H1 (cell line): ENCODE results near the gene SRRM4. TPM values are rescaled to one million over a fixed set of nuclear protein-coding genes. Genes with fewer than 3 reads are reported as not detected.

Experiments used
- CTCF ChIA-PET: fragments of 300-600 bp; sonication (Branson Sonifier 250); formaldehyde crosslinking; loops from one replicate; lab custom pipeline; 2021; ENCODE audit not compliant: partially characterized antibody; lab: Charles Lee
- POLR2A ChIA-PET: fragments of 300-600 bp; sonication (Branson Sonifier 250); formaldehyde crosslinking; loops from one replicate; lab custom pipeline; 2021; ENCODE audit warnings: inconsistent platforms; ENCODE audit not compliant: partially characterized antibody; lab: Charles Lee
- DNase-seq, 2 experiments: peaks; one replicate each; pipeline versions ENCODE4 v3.0.0 to v3.0.0-alpha.2; 2010 to 2022; ENCODE audit warnings: low spot score in 2 of 2, low read depth in 1 of 2, mixed read lengths in 1 of 2
- FAIRE-seq: peaks from 2 replicates; lab custom pipeline; 2011; peaks lifted over from hg19 to GRCh38; lab: Jason Lieb, UNC
- H2AFZ ChIP-seq: 2 replicates; pipeline ENCODE4 v1.8.1; 2012; ENCODE audit warnings: low read length, inconsistent platforms
- H2AK5ac ChIP-seq: 2 replicates; pipeline ENCODE4 v1.6.1; 2013; ENCODE audit warnings: low read depth, low read length
- H2BK120ac ChIP-seq: replicated peaks from 2 replicates; pipeline ENCODE3; 2013; ENCODE audit warnings: low read depth, low read length, inconsistent platforms
- H2BK12ac ChIP-seq: 2 replicates; pipeline ENCODE4 v1.6.1; 2013; ENCODE audit warnings: low read depth, low read length
- H2BK15ac ChIP-seq: 2 replicates; pipeline ENCODE4 v1.6.1; 2013; ENCODE audit warnings: low read length
- H2BK20ac ChIP-seq: 2 replicates; pipeline ENCODE4 v1.6.1; 2013; ENCODE audit warnings: low read length
- H2BK5ac ChIP-seq: 2 replicates; pipeline ENCODE4 v1.6.1; 2013; ENCODE audit warnings: low read depth, low read length
- H3K14ac ChIP-seq: 2 replicates; pipeline ENCODE4 v1.6.1; 2013; ENCODE audit warnings: inconsistent platforms; ENCODE audit not compliant: insufficient read length
- H3K18ac ChIP-seq: 2 replicates; pipeline ENCODE4 v1.6.1; 2013; ENCODE audit warnings: low read length; ENCODE audit errors: extremely low read depth
- H3K23ac ChIP-seq: 2 replicates; pipeline ENCODE4 v1.6.1; 2013; ENCODE audit warnings: inconsistent platforms; ENCODE audit not compliant: insufficient read length
- H3K23me2 ChIP-seq: 2 replicates; pipeline ENCODE4 v1.6.1; 2013; ENCODE audit warnings: low read depth, low read length
- H3K27ac ChIP-seq: 2 replicates; pipeline ENCODE4 v1.6.1; 2011; ENCODE audit warnings: low read depth, low read length, inconsistent platforms
- H3K27me3 ChIP-seq, 4 experiments: replicated peaks in 1 of 4; 1 replicate in 1 of 4; 2 replicates in 3 of 4; pipeline versions ENCODE4 v1.6.1 to v1.8.1; 2011 to 2013; ENCODE audit warnings: low read length in 3 of 4, mild to moderate bottlenecking in 3 of 4, inconsistent platforms in 2 of 4, mixed read lengths in 2 of 4, moderate library complexity in 1 of 4; ENCODE audit not compliant: control insufficient read depth in 3 of 4, insufficient read depth in 3 of 4; ENCODE audit errors: extremely low read depth in 1 of 4
- H3K36me3 ChIP-seq, 4 experiments: 2 replicates each; pipeline versions ENCODE4 v1.6.1 to v1.8.1; 2011 to 2013; ENCODE audit warnings: mild to moderate bottlenecking in 4 of 4, low read length in 3 of 4, moderate library complexity in 2 of 4, control low read depth in 1 of 4, inconsistent platforms in 1 of 4; ENCODE audit not compliant: insufficient read depth in 4 of 4, control insufficient read depth in 2 of 4
- H3K4ac ChIP-seq: replicated peaks from 2 replicates; pipeline ENCODE3; 2013; ENCODE audit warnings: low read length, low read depth, mixed read lengths, inconsistent platforms; ENCODE audit not compliant: insufficient read length
- H3K4me1 ChIP-seq, 4 experiments: replicated peaks in 1 of 4; 1 replicate in 1 of 4; 2 replicates in 3 of 4; pipeline versions ENCODE4 v1.6.1 to v1.8.1; 2011 to 2013; ENCODE audit warnings: low read length in 3 of 4, inconsistent platforms in 2 of 4, mixed read lengths in 1 of 4; ENCODE audit not compliant: insufficient read depth in 4 of 4, control insufficient read depth in 3 of 4
- H3K4me2 ChIP-seq, 2 experiments: 2 replicates each; pipeline versions ENCODE4 v1.6.1 to v1.8.1; 2011 to 2013; ENCODE audit warnings: low read depth in 2 of 2, low read length in 2 of 2, control low read depth in 1 of 2, inconsistent platforms in 1 of 2, mild to moderate bottlenecking in 1 of 2; ENCODE audit not compliant: insufficient read depth in 1 of 2
- H3K4me3 ChIP-seq, 4 experiments: fragments of 200-600, 300-600 bp in 1 of 4; sonication (generic), shearing (Covaris generic), sonication (Bioruptor Twin) in 1 of 4; 2 replicates each; pipeline versions ENCODE4 v1.5.1 to v1.8.1; 2011 to 2016; ENCODE audit warnings: low read length in 4 of 4, low read depth in 3 of 4, control low read depth in 2 of 4, inconsistent platforms in 2 of 4, mild to moderate bottlenecking in 2 of 4, mixed read lengths in 1 of 4, moderate library complexity in 1 of 4; ENCODE audit not compliant: insufficient read depth in 2 of 4; ENCODE audit errors: extremely low read depth in 1 of 4
- H3K56ac ChIP-seq: replicated peaks from 2 replicates; pipeline ENCODE3; 2013; ENCODE audit warnings: low read depth, mild to moderate bottlenecking, mixed read lengths, low read length, inconsistent platforms; ENCODE audit not compliant: insufficient read length
- H3K79me1 ChIP-seq: 2 replicates; pipeline ENCODE4 v1.6.1; 2013; ENCODE audit warnings: low read depth, low read length, control low read depth
- H3K79me2 ChIP-seq, 2 experiments: 2 replicates each; pipeline versions ENCODE4 v1.6.1 to v1.8.1; 2012 to 2013; ENCODE audit warnings: low read length in 2 of 2, mild to moderate bottlenecking in 2 of 2, inconsistent platforms in 1 of 2; ENCODE audit not compliant: insufficient read depth in 2 of 2, control insufficient read depth in 1 of 2
- H3K9ac ChIP-seq, 4 experiments: replicated peaks in 1 of 4; 1 replicate in 1 of 4; 2 replicates in 3 of 4; pipeline versions ENCODE4 v1.6.1 to v1.8.1; 2011 to 2013; ENCODE audit warnings: low read depth in 3 of 4, low read length in 3 of 4, control low read depth in 2 of 4, mild to moderate bottlenecking in 2 of 4, moderate library complexity in 2 of 4, inconsistent platforms in 1 of 4; ENCODE audit errors: extremely low read depth in 1 of 4
- H3K9me3 ChIP-seq, 2 experiments: 2 replicates each; pipeline versions ENCODE4 v1.6.1 to v1.8.1; 2012 to 2013; ENCODE audit warnings: mild to moderate bottlenecking in 2 of 2, moderate library complexity in 2 of 2, control low read depth in 1 of 2, inconsistent platforms in 1 of 2, low read depth in 1 of 2, low read length in 1 of 2, mixed read lengths in 1 of 2; ENCODE audit not compliant: insufficient read depth in 2 of 2
- H4K20me1 ChIP-seq, 2 experiments: replicated peaks in 1 of 2; 2 replicates each; pipeline versions ENCODE3 to v1.8.1; 2011 to 2013; ENCODE audit warnings: inconsistent platforms in 2 of 2, low read length in 2 of 2, mild to moderate bottlenecking in 1 of 2; ENCODE audit not compliant: insufficient read depth in 2 of 2, control insufficient read depth in 1 of 2
- H4K5ac ChIP-seq: 2 replicates; pipeline ENCODE4 v1.6.1; 2013; ENCODE audit warnings: low read length, low read depth, mixed read lengths, inconsistent platforms; ENCODE audit not compliant: insufficient read length
- H4K8ac ChIP-seq: 2 replicates; pipeline ENCODE4 v1.8.0; 2013; ENCODE audit warnings: mild to moderate bottlenecking, moderate library complexity, low read length, inconsistent platforms; ENCODE audit not compliant: insufficient read depth; ENCODE audit errors: extremely low read depth
- H4K91ac ChIP-seq: replicated peaks from 2 replicates; pipeline ENCODE3; 2013; ENCODE audit warnings: low read length, mixed read lengths, inconsistent platforms; ENCODE audit not compliant: insufficient read length
- BCL11A ChIP-seq, 2 experiments: IDR thresholded peaks; one replicate each; pipeline ENCODE4 v1.6.1; 2011; ENCODE audit warnings: low read depth in 2 of 2, low read length in 2 of 2, mild to moderate bottlenecking in 2 of 2
- E2F6 ChIP-seq: IDR thresholded peaks from 2 replicates; pipeline ENCODE4 v1.6.1; 2012; ENCODE audit warnings: inconsistent platforms
- FOSL1 ChIP-seq: IDR thresholded peaks from 2 replicates; pipeline ENCODE4 v1.6.1; 2011; ENCODE audit warnings: mild to moderate bottlenecking, low read depth, low read length, moderate library complexity; ENCODE audit not compliant: insufficient read depth
- KDM1A ChIP-seq: fragments of 200-600, 300-600 bp; sonication (generic); IDR thresholded peaks from 2 replicates; pipeline ENCODE4 v1.7.1; 2016; ENCODE audit warnings: mild to moderate bottlenecking, low read length, borderline replicate concordance
- NRF1 ChIP-seq: IDR thresholded peaks from 2 replicates; pipeline ENCODE4 v1.6.1; 2011; ENCODE audit warnings: mild to moderate bottlenecking, low read depth, low read length, improper control_type of control experiment
- RBBP5 ChIP-seq: IDR thresholded peaks from 2 replicates; pipeline ENCODE4 v1.7.1; 2012; ENCODE audit warnings: low read depth, mild to moderate bottlenecking, inconsistent platforms, low read length, moderate library complexity, borderline replicate concordance
- SAP30 ChIP-seq: fragments of 300-600 bp; sonication (generic); IDR thresholded peaks from 2 replicates; pipeline ENCODE4 v1.7.1; 2012; ENCODE audit warnings: low read length, moderate library complexity, mild to moderate bottlenecking, inconsistent platforms; ENCODE audit not compliant: insufficient read depth, insufficient replicate concordance
- SIRT6 ChIP-seq: IDR thresholded peaks from one replicate; pipeline ENCODE4 v1.7.1; 2012; ENCODE audit warnings: low read length, inconsistent platforms
- TBP ChIP-seq: IDR thresholded peaks from 2 replicates; pipeline ENCODE4 v1.6.1; 2011; ENCODE audit warnings: low read depth, low read length, improper control_type of control experiment
- YY1 ChIP-seq: IDR thresholded peaks from 2 replicates; pipeline ENCODE4 v1.6.1; 2011; ENCODE audit warnings: low read depth, mild to moderate bottlenecking, low read length
- WGBS, 2 experiments: shearing (Covaris generic) in 1 of 2; methylation state at CpG; one replicate each; pipeline versions ENCODE4 v1.1.6 to v1.1.7; 2013 to 2015; ENCODE audit warnings: low lambda C conversion rate in 2 of 2, mixed read lengths in 2 of 2, inconsistent platforms in 1 of 2, low coverage in 1 of 2, missing lambda C conversion rate in 1 of 2; ENCODE audit not compliant: insufficient replicate concordance in 2 of 2, insufficient coverage in 1 of 2, insufficient read length in 1 of 2; ENCODE audit errors: extremely low coverage in 1 of 2, missing lambda C conversion rate in 1 of 2; 5-methylcytosine and 5-hydroxymethylcytosine counted together
- polyA plus RNA-seq, 7 experiments: library from polyadenylated mRNA; depleted of rRNA in 3 of 7; stranded (reverse) in 5 of 7; unstranded in 2 of 7; fragments of >200 nt in 5 of 7; fragments of 200-250 nt in 2 of 7; gene quantifications; 1 replicate in 5 of 7; 2 replicates in 1 of 7; 4 replicates in 1 of 7; pipeline versions ENCODE4 v1.2.1 to v1.2.3, GENCODE V29; 2011 to 2013; ENCODE audit warnings: missing spikeins in 2 of 7, mixed read lengths in 2 of 7
- total RNA-seq: library from RNA; stranded (reverse); fragmentation: NEBNext Ultra II Directional; extraction: Animal tissue kit (Norgen Biotek cat#: 25700); gene quantifications from 2 replicates; pipeline ENCODE4 v1.2.1, GENCODE V29; 2021

Gene SRRM4
- total and polyA plus RNA-seq, 2 of the 8 experiments (the other 6 are each of a cell fraction or from before 2014, with no cell fraction given): 0.53 to 1.1 TPM

- Histone ChIP-seq H3K4me3 (no peak overlapping the region), H2AFZ (no peak overlapping the region), H3K27ac (no peak overlapping the region), H3K4me2 (no peak overlapping the region), H3K79me2 (no peaks in the 10 kb centered on the region), H2BK12ac (no peak overlapping the region), H3K9me3 (no peaks in the 10 kb centered on the region), H3K4me1 (peaks cover 0 to 4% (median 0%) of the 10 kb centered on the region in 4 experiments; a peak in 4 of 7 replicates), H3K79me1 (no peaks in the 10 kb centered on the region), H3K14ac (no peak overlapping the region), H2AK5ac (no peak overlapping the region), H3K36me3 (peaks cover 0 to 4% (median 1%) of the 10 kb centered on the region in 4 experiments; a peak in 1 of 8 replicates), H4K20me1 (no peaks in the 10 kb centered on the region), H2BK5ac (no peak overlapping the region), H4K5ac (no peak overlapping the region), H3K56ac (no peak overlapping the region), H2BK120ac (no peak overlapping the region), H3K23ac (no peak overlapping the region), H3K23me2 (no peaks in the 10 kb centered on the region; the same call in 1 of the 2 replicates), H3K18ac (no peak overlapping the region), H3K9ac (no peak overlapping the region), H2BK20ac (no peak overlapping the region), H3K4ac (no peak overlapping the region), H4K91ac (no peak overlapping the region), H4K8ac (no peak overlapping the region), H2BK15ac (no peak overlapping the region), H3K27me3 (no peaks in the 10 kb centered on the region; a peak in 1 of 7 replicates)
- WGBS, 2 experiments: 94% methylated on average over 12 of the region's 16 CpGs; no CpG with 5 or more reads in 1 of the 2 experiments
- FAIRE-seq: no peak
- TF ChIP-seq SIRT6 (no peak), NRF1 (no peak), TBP (no peak), KDM1A (no peak), RBBP5 (no peak), E2F6 (no peak), FOSL1 (no peak), BCL11A (IDR thresholded peaks at IDR 0.05; ENCODE audit: low read depth in 2 of 2, low read length in 2 of 2) (no peak), SAP30 (no peak), YY1 (no peak)
- CTCF ChIA-PET: interaction anchor here (1.1 kb wide), 1 partner anchor 40 kb away, joined by 3 read pairs; no protein-coding TSS in a partner anchor
- no peak for DNase-seq
- POLR2A ChIA-PET: interaction anchor here (1.6 kb wide), 1 partner anchor 10 kb away, joined by 7 read pairs; no protein-coding TSS in a partner anchor
These were observed 213.9 kb downstream of the SRRM4 start for GRCh38 chr12:119195256-119195655.
